Activated naive CD4-positive, alpha-beta T cell (primary cell): ENCODE results near the gene TUBA3E.
A peak's percentile ranks its signal among the peaks of the same experiment; 100 is the strongest.
"Not testable (repeated sequence)": the region's sequence is repeated elsewhere in the genome, so short reads cannot be mapped to it uniquely, and the experiment has no call there.

Experiments used
- DNase-seq, 4 experiments: peaks; one replicate each; lab custom pipeline; 2025; lab: John Stamatoyannopoulos, UW

Gene TUBA3E

GRCh38 chr2:130191319-130191718 lies 6.9 kb downstream of the TUBA3E start:
- DNase-seq = not testable (repeated sequence)

- DNase-seq = no peak
Measured at GRCh38 chr2:130190237-130190636, 8.0 kb downstream of the TUBA3E start.

DNA sequence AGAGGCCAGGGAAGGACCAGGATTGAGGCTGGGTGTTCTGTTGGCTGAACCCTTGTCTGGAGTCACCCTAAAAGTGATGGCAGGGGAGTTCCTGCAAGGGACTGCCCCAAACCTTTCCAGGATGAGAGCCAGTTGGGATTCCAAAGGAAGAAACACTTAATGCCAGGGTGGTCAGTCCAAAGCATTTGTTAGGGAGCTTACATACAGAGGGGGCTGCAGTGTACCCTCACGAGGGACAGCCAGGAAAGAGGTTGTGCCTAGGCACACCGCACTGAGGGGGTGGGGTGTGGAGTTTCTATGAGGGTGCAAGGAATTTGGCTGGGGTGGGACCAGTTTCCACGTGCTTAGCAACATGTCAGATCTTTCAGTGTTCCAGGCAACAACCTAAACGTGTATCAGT lies 9.3 kb downstream of the TUBA3E start:
- DNase-seq = not testable (repeated sequence)

DNA sequence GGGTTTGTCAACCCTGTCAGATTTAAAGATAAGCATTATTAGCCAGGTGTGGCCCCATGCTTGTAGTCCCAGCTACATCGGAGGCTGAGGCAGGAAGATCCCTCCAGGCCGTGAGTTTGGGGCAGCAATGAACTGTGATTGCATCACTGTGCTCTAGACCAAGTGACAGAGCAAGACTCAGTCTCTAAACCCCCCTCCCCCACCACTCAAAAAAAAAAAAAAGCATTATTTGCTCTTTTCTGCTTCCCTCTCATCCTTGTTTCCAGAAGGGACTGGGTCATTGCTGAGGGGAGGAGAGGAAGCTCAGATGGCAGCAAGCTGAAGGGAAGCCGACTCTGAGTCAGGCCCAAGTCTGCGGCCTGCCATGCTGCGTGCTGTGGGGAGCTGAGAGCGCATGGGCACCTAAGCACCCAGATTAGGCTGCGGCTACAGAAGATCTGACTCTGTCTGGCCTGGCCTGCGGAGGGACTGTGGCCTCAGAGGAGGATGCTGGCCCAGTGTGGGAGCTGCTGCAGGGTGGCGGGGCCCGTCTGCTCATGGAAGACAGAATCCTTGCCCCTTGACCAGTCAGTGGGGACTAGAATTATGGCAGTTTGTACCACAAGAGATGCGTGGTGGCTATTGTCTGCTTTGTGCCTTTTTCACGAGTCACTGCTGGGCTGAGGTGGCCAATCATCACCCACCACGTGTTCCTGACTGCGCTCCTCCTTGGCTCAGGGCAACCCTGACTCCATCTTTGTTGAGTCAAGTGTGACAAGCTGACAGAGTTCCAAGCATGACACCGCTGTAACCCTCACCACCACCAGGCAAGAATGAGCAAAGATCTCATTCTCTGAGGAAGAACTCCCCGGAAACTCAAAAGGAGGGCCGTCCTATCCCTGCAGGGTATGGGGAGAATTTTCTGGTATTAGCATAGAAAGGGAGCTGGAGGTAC lies 10.1 kb downstream of the TUBA3E start:
- DNase-seq = not testable (repeated sequence)

- no peak for DNase-seq
Measured at GRCh38 chr2:130187268-130187667, 11.0 kb downstream of the TUBA3E start.

GRCh38 chr2:130186391-130186790 lies 11.8 kb downstream of the TUBA3E start:
- no peak for DNase-seq

DNA sequence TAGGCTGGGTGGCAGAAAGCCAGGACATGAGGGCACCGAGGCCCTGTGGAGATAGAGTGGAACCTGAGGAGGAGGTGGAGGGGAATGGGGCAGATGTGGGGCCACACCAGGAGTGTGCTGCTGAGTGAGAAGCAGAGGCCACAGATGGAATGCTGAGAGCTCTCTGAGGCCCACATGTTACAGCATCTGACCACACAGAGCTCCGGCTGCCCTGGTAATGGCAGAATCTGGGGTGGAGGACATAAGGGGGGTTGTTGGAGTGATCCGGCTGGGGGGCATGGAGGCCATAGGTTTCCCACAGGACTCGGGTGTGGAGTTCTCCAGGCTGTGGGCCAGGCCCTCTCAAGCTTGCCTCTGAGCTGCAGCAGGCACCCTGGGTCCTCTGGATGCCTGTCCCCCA lies 12.3 kb downstream of the TUBA3E start:
- no peak for DNase-seq

DNA sequence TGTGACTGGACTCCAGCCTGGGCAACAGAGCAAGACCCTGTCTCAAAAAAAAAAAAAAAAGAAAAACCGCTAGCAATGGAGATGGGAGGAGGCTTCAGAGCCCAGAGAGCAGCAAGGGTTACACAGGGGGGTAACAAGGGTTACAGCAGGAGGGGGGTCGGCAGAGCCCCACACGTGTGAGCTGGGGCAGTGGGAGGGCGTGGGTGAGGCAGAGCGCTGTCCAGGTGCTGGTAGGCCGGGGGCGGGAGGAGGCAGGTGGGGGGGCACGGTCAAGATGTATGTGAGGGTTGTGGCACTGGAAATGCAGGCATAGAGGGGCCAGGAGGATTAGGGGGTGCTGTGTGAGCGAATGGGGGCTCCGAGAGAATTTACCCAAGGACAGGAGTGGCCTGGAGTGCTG lies 12.8 kb downstream of the TUBA3E start:
- no peak for DNase-seq

GRCh38 chr2:130183512-130184373 lies 14.5 kb downstream of the TUBA3E start:
- no peak for DNase-seq

DNA sequence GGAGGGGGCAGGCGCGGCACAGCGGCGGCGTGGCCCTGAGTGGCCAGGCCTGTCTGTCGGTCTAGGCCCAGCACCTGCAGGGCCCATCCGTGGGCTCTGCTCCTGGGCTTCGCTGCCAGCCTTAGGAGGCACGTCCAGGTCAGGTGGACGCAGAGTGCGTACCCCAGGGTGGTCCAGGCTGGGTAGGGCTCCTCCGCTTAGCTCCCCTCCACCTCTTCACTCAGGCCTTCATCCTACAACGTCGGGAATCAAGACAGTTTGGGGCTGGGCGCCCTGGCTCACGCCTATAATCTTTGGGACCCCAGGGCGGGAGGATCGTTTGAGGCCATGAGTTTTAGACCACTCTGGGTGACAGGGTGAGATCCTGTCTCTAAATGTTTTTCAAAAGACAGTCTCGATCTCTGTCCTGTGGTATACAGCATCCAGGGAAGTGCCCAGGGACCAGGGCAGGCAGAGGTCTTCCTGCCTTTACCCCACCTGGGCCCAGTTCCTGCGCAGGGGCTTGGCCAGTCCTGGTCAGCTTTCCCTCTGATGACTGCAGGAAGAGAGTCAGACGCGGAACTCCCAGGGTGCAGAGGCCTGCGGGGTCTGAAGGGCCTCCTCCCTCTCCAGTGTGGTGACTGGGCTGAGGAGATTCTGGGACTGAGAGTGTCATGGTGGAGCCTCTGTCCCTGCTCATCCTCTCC lies 15.3 kb downstream of the TUBA3E start:
- not testable (repeated sequence) for DNase-seq

GRCh38 chr2:130181880-130182682 lies 16.2 kb downstream of the TUBA3E start, which contains the start of gene MZT2B:
TSS of gene MZT2B (plus strand) at chr2:130182262. CDS start at chr2:130182283, 21 bp downstream.
- peak; percentile 80 to 90 (median 84) for DNase-seq

- DNase-seq = peak; percentile 95 to 97 (median 96)
Measured at GRCh38 chr2:130181325-130181879, 16.8 kb downstream of the TUBA3E start, which contains the start of gene SMPD4. TSS of gene SMPD4 (minus strand) at chr2:130181602. CDS start at chr2:130176592, 5,010 bp downstream.

DNA sequence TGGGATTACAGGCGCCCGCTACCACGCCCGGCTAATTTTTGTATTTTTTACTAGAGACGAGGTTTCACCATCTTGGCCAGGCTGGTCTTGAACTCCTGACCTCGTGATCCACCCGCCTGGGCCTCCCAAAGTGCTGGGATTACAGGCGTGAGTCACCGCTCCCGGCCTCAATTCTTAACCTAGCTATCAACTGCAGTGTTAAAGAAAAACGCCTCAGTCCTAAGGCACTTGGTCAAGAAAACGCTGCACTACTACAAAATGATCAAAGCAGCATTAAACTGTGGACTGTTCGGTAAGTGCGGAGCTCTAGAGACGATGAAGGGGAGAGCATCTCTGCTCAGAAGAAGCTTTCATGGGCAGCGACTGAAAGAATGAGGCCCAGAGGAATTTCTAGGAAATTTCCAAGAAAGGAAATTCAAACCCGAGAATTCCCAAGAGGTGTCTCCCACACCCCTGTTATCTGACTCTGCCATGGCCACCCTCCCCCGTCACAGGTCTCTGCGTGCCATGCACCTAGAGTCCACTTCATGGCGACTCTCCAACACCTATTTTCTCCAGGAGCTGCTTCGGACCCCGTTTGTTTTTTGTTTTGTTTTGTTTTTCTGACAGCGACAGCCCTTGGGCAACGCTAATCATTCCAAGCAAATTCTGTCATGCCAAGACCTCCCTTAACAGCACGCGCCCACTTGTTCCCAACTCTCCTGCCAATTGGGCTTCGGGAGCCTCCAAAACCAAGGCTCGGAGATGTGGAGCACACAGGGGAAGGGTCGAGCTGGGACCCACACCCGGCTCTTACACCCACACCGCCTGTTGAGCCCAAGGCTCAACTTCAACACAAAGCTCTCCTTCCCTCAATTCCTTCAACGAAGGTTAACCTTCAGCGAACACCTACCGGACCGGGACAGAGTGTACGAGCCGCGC lies 17.6 kb downstream of the TUBA3E start:
- not testable (repeated sequence) for DNase-seq

- DNase-seq = not testable (repeated sequence)
Measured at GRCh38 chr2:130174866-130175265, 23.4 kb downstream of the TUBA3E start.

- DNase-seq = no peak
Measured at GRCh38 chr2:130169896-130170295, 28.3 kb downstream of the TUBA3E start.

DNA sequence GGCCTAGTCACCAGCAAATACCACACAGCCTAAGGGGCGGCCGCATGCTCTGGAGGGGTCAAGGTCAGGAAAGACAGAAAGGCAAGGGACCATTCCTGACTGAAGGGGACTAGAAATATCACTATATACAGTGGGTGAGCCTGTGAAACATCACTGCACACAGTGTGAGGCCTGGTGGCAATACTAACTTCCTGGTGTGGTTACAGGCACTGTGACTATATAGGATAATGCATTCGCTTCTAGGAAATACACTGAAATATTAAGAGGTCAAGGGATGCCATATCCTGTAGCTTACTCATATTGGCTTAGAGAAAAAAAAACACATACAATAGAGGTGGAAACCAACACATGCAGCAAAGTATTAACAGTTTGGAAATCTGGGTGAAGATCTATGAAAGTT lies 29.1 kb downstream of the TUBA3E start:
- DNase-seq = not testable (repeated sequence)

- DNase-seq = not testable (repeated sequence)
Measured at GRCh38 chr2:130166611-130167010, 31.6 kb downstream of the TUBA3E start.

- DNase-seq = no peak
Measured at GRCh38 chr2:130165293-130166016, 32.8 kb downstream of the TUBA3E start.

- no peak for DNase-seq
Measured at GRCh38 chr2:130162968-130163367, 35.3 kb downstream of the TUBA3E start.
